GM10847 (cell line): ENCODE measurements around the gene GIGYF1.

Experiments used
- POLR2A ChIP-seq: IDR thresholded peaks from 2 replicates; pipeline ENCODE4 v1.6.1; 2011; ENCODE audit not compliant: insufficient read length; ENCODE audit errors: extremely low read depth

Gene GIGYF1

GRCh38 chr7:100688326-100688860, 5.7 kb downstream of the GIGYF1 start:
- no peak for TF ChIP-seq POLR2A

- TF ChIP-seq POLR2A: no peak
Measured at GRCh38 chr7:100687751-100688300, 6.2 kb downstream of the GIGYF1 start.

- TF ChIP-seq POLR2A: no peak
Measured at GRCh38 chr7:100687261-100687660, 6.8 kb downstream of the GIGYF1 start.

- no peak for TF ChIP-seq POLR2A
Measured at GRCh38 chr7:100686822-100687211, 7.2 kb downstream of the GIGYF1 start.

GRCh38 chr7:100686201-100686821, 7.7 kb downstream of the GIGYF1 start:
- TF ChIP-seq POLR2A: no peak

GRCh38 chr7:100685631-100686145, 8.4 kb downstream of the GIGYF1 start:
- TF ChIP-seq POLR2A: no peak

GRCh38 chr7:100685049-100685605, 8.9 kb downstream of the GIGYF1 start:
- TF ChIP-seq POLR2A: no peak

GRCh38 chr7:100684534-100685042, 9.5 kb downstream of the GIGYF1 start:
- TF ChIP-seq POLR2A: no peak

- TF ChIP-seq POLR2A: no peak
Measured at GRCh38 chr7:100683659-100684533, 10.2 kb downstream of the GIGYF1 start.

GRCh38 chr7:100682991-100683658, 10.9 kb downstream of the GIGYF1 start:
- TF ChIP-seq POLR2A: no peak

GRCh38 chr7:100682228-100682741, 11.8 kb downstream of the GIGYF1 start:
- TF ChIP-seq POLR2A: no peak

- no peak for TF ChIP-seq POLR2A
Measured at GRCh38 chr7:100681491-100682227, 12.4 kb downstream of the GIGYF1 start.

- peak; percentile 17 for TF ChIP-seq POLR2A
Measured at GRCh38 chr7:100680576-100681271, 13.3 kb downstream of the GIGYF1 start.
